Heart right ventricle (tissue), 16 donors: ENCODE measurements around the gene CFAP61. TPM values are rescaled to one million over a fixed set of nuclear protein-coding genes. Genes with fewer than 3 reads are reported as not detected.

ENCODE experiments used
- ATAC-seq, 8 donors: fragments of 200-7000 bp; cut with Tn5 transposase; one replicate each; pipeline ENCODE4 v1.9.1; 2020; ENCODE audit warnings: mild to moderate bottlenecking in 8 of 8, moderate library complexity in 8 of 8, moderate number of reproducible peaks in 1 of 8
- DNase-seq, 2 donors: peaks; one replicate each; pipeline ENCODE4 v3.0.0-alpha.2; 2020
- H3K27ac ChIP-seq, 10 donors: fragments of 200-600 bp; sonication (generic) in 2 of 10; one replicate each; pipeline versions ENCODE4 v1.5.0 to v1.8.0; 2020 to 2022; ENCODE audit warnings: mild to moderate bottlenecking in 3 of 10
- H3K27me3 ChIP-seq, 7 donors: fragments of 200-600 bp; one replicate each; pipeline ENCODE4 v1.8.0; 2021 to 2022; ENCODE audit warnings: mild to moderate bottlenecking in 2 of 7
- H3K36me3 ChIP-seq, 9 donors: fragments of 200-600 bp; sonication (generic) in 1 of 9; one replicate each; pipeline versions ENCODE4 v1.5.0 to v1.8.0; 2020 to 2022; ENCODE audit warnings: mild to moderate bottlenecking in 2 of 9
- H3K4me1 ChIP-seq, 9 donors: fragments of 200-600 bp; sonication (generic) in 1 of 9; one replicate each; pipeline versions ENCODE4 v1.5.0 to v1.8.0; 2020 to 2022; ENCODE audit warnings: mild to moderate bottlenecking in 4 of 9
- H3K4me3 ChIP-seq, 10 donors: fragments of 200-600 bp; sonication (generic) in 2 of 10; one replicate each; pipeline versions ENCODE4 v1.5.0 to v1.8.0; 2020 to 2022; ENCODE audit warnings: mild to moderate bottlenecking in 7 of 10, moderate library complexity in 2 of 10
- H3K9me3 ChIP-seq, 11 donors: fragments of 200-600 bp in 10 of 11; sonication (generic) in 2 of 11; one replicate each; pipeline versions ENCODE4 v1.5.0 to v1.8.0; 2013 to 2022; ENCODE audit warnings: mild to moderate bottlenecking in 2 of 11, control low read depth in 1 of 11, moderate library complexity in 1 of 11
- CTCF ChIP-seq, 9 donors: fragments of 200-600 bp; sonication (generic) in 2 of 9; IDR thresholded peaks; one replicate each; pipeline versions ENCODE4 v1.5.0 to v1.8.0; 2021 to 2022; ENCODE audit warnings: antibody characterized with exemption in 9 of 9, mild to moderate bottlenecking in 5 of 9, moderate library complexity in 1 of 9
- WGBS, 2 donors: extraction: QIAGEN DNeasy Blood & Tissue Kit; methylation state at CpG; one replicate each; pipeline ENCODE4 v1.1.7; 2013; ENCODE audit warnings: inconsistent platforms in 1 of 2; 5-methylcytosine and 5-hydroxymethylcytosine counted together
- intact Hi-C, 10 donors: fragments of 100-400 bp; cut with DNase I; formaldehyde crosslinking; loops; one replicate each; pipeline versions ENCODE4 v1.11.1 to v1.14.2; 2022
- polyA plus RNA-seq, 2 donors: library from polyadenylated mRNA; stranded (reverse); fragments of 200-250 nt; gene quantifications; one replicate each; pipeline ENCODE4 v1.2.3, GENCODE V29; 2013
- total RNA-seq, 10 donors: library from RNA; stranded (reverse); fragmentation: NEBNext Ultra II Directional in 3 of 10; extraction: Animal tissue kit (Norgen Biotek cat#: 25700) in 3 of 10; gene quantifications; one replicate each; pipeline versions ENCODE4 v1.2.1 to v1.2.4, GENCODE V29; 2021 to 2023
- donor health status: Arrhythmogenic right ventricular cardiomyopathy.
- donor health status: ischemic (EF 13 %, LVEDD 7.1; RV severe dilation, severe dysfunction).
- donor health status: healthy with polysubstance abuse.
- donor health status: DM: no; HTN: yes; CAD: no.
- donor health status: DM: no; HTN: no; CAD: no.
- donor health status: ischemic (EF 25% LVEDD 6.9; RV normal size, moderate dysfunction).
- donor health status: ischemic (EF 25% LVEDD 5.7; RV mildly dilated, moderate dysfunction).
- donor health status: healthy.
- donor health status: DM: yes; HTN: yes; CAD: no.
- donor health status: Ischemic cardiomyopathy.
- donor health status: ischemic (EF 35%, LVEDD 5.7; RV mildly dilated, moderate dysfunction).
- donor health status: nonischemic (EF 11% LVEDD 7.7; RV severe dilation, severe dysfunction).
- donor health status: DM: yes; HTN: yes; CAD: no.
- donor health status: PGD.
- donor health status: ischemic (EF 29% LVEDD 5.4; RV normal size, mild dysfunction).
- donor health status: nonischemic (EF 23%, LVEDD 6.1; RV moderate dilation, normal function).

CFAP61 gene
- total and polyA plus RNA-seq, 12 donors = 8.2 to 140 (median 60.6) TPM

- peaks cover 0 to 8% (median 0%) of the 10 kb centered on the region in 9 donors for H3K4me1 ChIP-seq
- no peak for TF ChIP-seq CTCF (IDR thresholded peaks at IDR 0.05)
- intact Hi-C loops = no loop called here
- no peaks in the 10 kb centered on the region for H3K9me3 ChIP-seq
- H3K36me3 ChIP-seq = no peaks in the 10 kb centered on the region
- no peak for ATAC-seq
- no peak overlapping the region for H3K4me3 ChIP-seq
- WGBS, 2 donors = 82% methylated on average over 6 of the region's 6 CpGs
- no peak for DNase-seq
- H3K27me3 ChIP-seq = no peaks in the 10 kb centered on the region
- H3K27ac ChIP-seq = no peak overlapping the region
These were observed 275.4 kb downstream of the CFAP61 start for GRCh38 chr20:20327746-20328145.

DNA sequence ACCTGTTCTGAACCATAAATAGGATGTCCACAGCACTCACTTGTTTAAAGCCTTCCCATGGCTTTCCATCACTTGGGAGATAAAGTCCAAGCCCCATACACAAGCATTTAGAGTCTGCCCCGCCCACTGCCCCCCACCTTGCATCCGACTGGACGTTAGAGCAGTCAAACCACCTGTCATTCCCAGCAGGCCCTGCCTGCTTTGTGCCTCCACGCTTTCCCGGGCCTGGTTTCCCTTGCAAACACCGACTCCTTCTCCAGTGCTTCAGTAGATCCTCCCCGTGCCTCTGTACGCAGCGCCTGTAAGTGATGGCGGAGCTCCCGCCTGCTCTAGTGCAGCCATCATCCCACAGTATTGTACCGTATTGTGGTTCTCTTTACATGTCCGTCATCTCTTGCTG lies 277.2 kb downstream of the CFAP61 start:
- 79 to 88% methylated on average over 13 of the region's 13 CpGs for WGBS, 2 donors
- Histone ChIP-seq H3K36me3 (no peaks in the 10 kb centered on the region), H3K4me1 (peaks cover 0 to 12% (median 0%) of the 10 kb centered on the region in 9 donors), H3K27me3 (no peaks in the 10 kb centered on the region), H3K27ac (no peak overlapping the region), H3K9me3 (no peaks in the 10 kb centered on the region), H3K4me3 (no peak overlapping the region)
- intact Hi-C loops = no loop called here
- TF ChIP-seq CTCF (IDR thresholded peaks at IDR 0.05) = no peak
- DNase-seq = no peak
- ATAC-seq = no peak

GRCh38 chr20:20331156-20331555 lies 278.8 kb downstream of the CFAP61 start:
- no peak for TF ChIP-seq CTCF (IDR thresholded peaks at IDR 0.05)
- H3K27me3 ChIP-seq = peaks cover 0 to 8% (median 0%) of the 10 kb centered on the region in 7 donors
- intact Hi-C loops = no loop called here
- no peak for ATAC-seq
- no peak overlapping the region for H3K4me3 ChIP-seq
- peaks cover 0 to 4% (median 0%) of the 10 kb centered on the region in 11 donors for H3K9me3 ChIP-seq
- H3K27ac ChIP-seq = no peak overlapping the region
- 57 to 74% methylated on average over 1 of the region's 1 CpG for WGBS, 2 donors
- H3K4me1 ChIP-seq = peaks cover 0 to 14% (median 0%) of the 10 kb centered on the region in 9 donors
- DNase-seq = no peak
- no peaks in the 10 kb centered on the region for H3K36me3 ChIP-seq

GRCh38 chr20:20331817-20332216 lies 279.5 kb downstream of the CFAP61 start:
- ATAC-seq = no peak
- peaks cover 0 to 14% (median 0%) of the 10 kb centered on the region in 9 donors for H3K4me1 ChIP-seq
- WGBS, 2 donors = 78 to 88% methylated on average over 2 of the region's 2 CpGs
- intact Hi-C loops = no loop called here
- peaks cover 0 to 4% (median 0%) of the 10 kb centered on the region in 11 donors for H3K9me3 ChIP-seq
- H3K4me3 ChIP-seq = no peak overlapping the region
- no peaks in the 10 kb centered on the region for H3K36me3 ChIP-seq
- no peak overlapping the region for H3K27ac ChIP-seq
- no peak for TF ChIP-seq CTCF (IDR thresholded peaks at IDR 0.05)
- H3K27me3 ChIP-seq = peaks cover 0 to 8% (median 0%) of the 10 kb centered on the region in 7 donors
- no peak for DNase-seq
